Measurements from ENCODE around the gene CDS1. TPM values are rescaled to one million over a fixed set of nuclear protein-coding genes. Genes with fewer than 3 reads are reported as not detected.

CDS1 gene
- total RNA-seq, 2 experiments from 2014 or later, result not detected

DNA sequence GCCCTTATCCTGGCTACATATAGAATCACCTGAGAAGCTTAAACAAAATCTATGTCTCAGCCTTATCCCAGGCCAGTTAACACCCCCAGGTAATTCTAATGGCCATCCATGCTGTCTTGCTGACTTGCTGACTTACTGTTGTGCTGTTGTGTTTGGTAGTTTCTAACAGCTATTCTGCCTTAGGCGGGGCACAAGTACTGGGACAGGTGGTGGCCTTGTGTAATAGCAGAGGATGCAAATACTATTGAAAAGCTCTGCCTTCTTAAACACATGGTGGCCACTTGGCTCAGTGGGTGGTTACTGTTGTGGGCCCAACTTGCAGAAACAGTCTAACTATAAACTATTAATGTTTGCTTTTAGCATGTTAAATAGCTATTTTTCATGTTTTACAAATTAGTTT lies 56.2 kb downstream of the CDS1 start:
- ChIA-PET POLR2A (interaction anchor here (0.7 kb wide), 1 partner anchor 12 kb away, joined by 4 read pairs; no protein-coding TSS in a partner anchor), CTCF (ENCODE audit: unreplicated experiment) (no interaction called here)
- DNase-seq (ENCODE audit: low spot score), result no peak
- no peak overlapping the region for H2AFZ ChIP-seq (ENCODE audit: low read length)
- no peaks in the 10 kb centered on the region for H3K9me3 ChIP-seq (ENCODE audit: low read length)
- H3K4me1 ChIP-seq (ENCODE audit: insufficient read depth, low read length, poor library complexity, severe bottlenecking), result no peaks in the 10 kb centered on the region
- H4K20me1 ChIP-seq (ENCODE audit: insufficient read depth, low read length), result no peaks in the 10 kb centered on the region
- no peaks in the 10 kb centered on the region for H3K36me3 ChIP-seq (ENCODE audit: insufficient read depth, low read length)
- no peak overlapping the region for H3K4me3 ChIP-seq (ENCODE audit: low read depth, low read length, poor library complexity, severe bottlenecking)
- no peaks in the 10 kb centered on the region for H3K9me2 ChIP-seq (ENCODE audit: insufficient read depth, low read length)
- no peaks in the 10 kb centered on the region for H3K79me2 ChIP-seq (ENCODE audit: insufficient read depth, low read depth, low read length)
- no peak overlapping the region for H3K27ac ChIP-seq (ENCODE audit: low read depth, low read length, poor library complexity, severe bottlenecking)
- no TSS peak for BruUV-seq (replicated peaks)
- H3K4me2 ChIP-seq (ENCODE audit: low read length), result no peak overlapping the region
- intact Hi-C loops (cut with micrococcal nuclease; ENCODE audit: unreplicated experiment), result no loop called here
- TF ChIP-seq, protein P1, sequence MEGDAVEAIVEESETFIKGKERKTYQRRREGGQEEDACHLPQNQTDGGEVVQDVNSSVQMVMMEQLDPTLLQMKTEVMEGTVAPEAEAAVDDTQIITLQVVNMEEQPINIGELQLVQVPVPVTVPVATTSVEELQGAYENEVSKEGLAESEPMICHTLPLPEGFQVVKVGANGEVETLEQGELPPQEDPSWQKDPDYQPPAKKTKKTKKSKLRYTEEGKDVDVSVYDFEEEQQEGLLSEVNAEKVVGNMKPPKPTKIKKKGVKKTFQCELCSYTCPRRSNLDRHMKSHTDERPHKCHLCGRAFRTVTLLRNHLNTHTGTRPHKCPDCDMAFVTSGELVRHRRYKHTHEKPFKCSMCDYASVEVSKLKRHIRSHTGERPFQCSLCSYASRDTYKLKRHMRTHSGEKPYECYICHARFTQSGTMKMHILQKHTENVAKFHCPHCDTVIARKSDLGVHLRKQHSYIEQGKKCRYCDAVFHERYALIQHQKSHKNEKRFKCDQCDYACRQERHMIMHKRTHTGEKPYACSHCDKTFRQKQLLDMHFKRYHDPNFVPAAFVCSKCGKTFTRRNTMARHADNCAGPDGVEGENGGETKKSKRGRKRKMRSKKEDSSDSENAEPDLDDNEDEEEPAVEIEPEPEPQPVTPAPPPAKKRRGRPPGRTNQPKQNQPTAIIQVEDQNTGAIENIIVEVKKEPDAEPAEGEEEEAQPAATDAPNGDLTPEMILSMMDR (conservative IDR thresholded peaks at IDR 0.05; ENCODE audit: low read length), result no peak
- no peak for TF ChIP-seq EZH2phosphoT487 (IDR thresholded peaks at IDR 0.05; ENCODE audit: borderline replicate concordance, low read depth, low read length)

DNA sequence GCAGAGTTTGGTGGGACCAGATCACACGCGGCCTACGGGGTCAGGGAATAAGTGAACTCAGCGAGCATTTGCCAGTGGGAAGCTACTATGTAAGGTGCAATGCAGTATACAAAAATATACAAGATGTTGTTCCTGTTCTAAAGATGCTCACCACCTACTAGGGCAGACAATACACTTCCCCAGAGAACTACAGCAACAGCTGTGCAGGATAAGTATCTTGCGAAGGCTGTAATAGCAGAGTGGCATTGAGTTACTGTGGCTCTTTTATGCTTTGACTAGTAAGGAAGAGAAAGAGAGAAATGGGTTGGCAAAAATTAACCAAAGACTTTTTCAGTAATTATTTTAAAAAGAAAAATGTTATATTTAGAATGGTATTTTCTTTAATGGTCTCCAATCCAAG lies 61.2 kb downstream of the CDS1 start:
- DNase-seq (ENCODE audit: low spot score), result no peak
- ChIA-PET POLR2A (no interaction called here), CTCF (ENCODE audit: unreplicated experiment) (no interaction called here)
- Histone ChIP-seq H3K9me3 (ENCODE audit: low read length) (no peaks in the 10 kb centered on the region), H3K36me3 (ENCODE audit: insufficient read depth, low read length) (no peaks in the 10 kb centered on the region), H3K9me2 (ENCODE audit: insufficient read depth, low read length) (no peaks in the 10 kb centered on the region), H2AFZ (ENCODE audit: low read length) (no peak overlapping the region), H4K20me1 (ENCODE audit: insufficient read depth, low read length) (no peaks in the 10 kb centered on the region), H3K4me2 (ENCODE audit: low read length) (no peak overlapping the region), H3K4me3 (ENCODE audit: low read depth, low read length, poor library complexity, severe bottlenecking) (no peak overlapping the region), H3K4me1 (ENCODE audit: insufficient read depth, low read length, poor library complexity, severe bottlenecking) (no peaks in the 10 kb centered on the region), H3K27ac (ENCODE audit: low read depth, low read length, poor library complexity, severe bottlenecking) (no peak overlapping the region), H3K79me2 (ENCODE audit: insufficient read depth, low read depth, low read length) (no peaks in the 10 kb centered on the region)
- no TSS peak for BruUV-seq (replicated peaks)
- TF ChIP-seq, protein P1 (conservative IDR thresholded peaks at IDR 0.05; ENCODE audit: low read length), result no peak
- TF ChIP-seq EZH2phosphoT487 (IDR thresholded peaks at IDR 0.05; ENCODE audit: borderline replicate concordance, low read depth, low read length), result no peak
- intact Hi-C loops (cut with micrococcal nuclease; ENCODE audit: unreplicated experiment), result no loop called here

DNA sequence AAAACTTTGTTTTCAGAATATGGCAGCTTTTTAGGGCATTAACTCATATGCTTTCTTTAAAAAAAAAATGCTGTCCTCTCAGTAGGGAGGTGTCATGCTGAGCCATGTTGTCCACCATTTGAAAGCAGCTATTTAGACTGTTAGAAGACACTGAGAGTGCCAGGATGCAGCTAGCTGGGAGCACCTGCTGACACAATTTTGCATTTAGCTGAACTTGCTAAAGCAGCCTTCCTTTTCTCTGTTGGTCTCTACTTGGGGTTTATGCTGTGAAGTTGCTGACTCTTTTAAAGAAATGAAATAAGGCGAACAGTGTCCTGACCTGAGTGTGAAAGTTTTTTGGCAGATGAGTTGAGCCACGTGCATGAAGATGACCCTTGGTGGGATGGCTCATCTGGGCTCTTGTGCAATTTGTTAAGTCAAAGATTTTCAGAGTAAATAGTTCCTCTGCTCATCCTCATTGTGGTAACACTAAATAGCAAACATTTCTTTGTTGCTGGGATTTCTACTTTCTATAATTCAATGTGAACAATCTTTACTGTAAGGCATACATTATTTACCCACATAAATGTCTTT lies 64.5 kb downstream of the CDS1 start:
- H3K4me3 ChIP-seq (ENCODE audit: low read depth, low read length, poor library complexity, severe bottlenecking), result no peak overlapping the region
- no peaks in the 10 kb centered on the region for H3K4me1 ChIP-seq (ENCODE audit: insufficient read depth, low read length, poor library complexity, severe bottlenecking)
- no TSS peak for BruUV-seq (replicated peaks)
- no peaks in the 10 kb centered on the region for H3K9me3 ChIP-seq (ENCODE audit: low read length)
- H3K79me2 ChIP-seq (ENCODE audit: insufficient read depth, low read depth, low read length), result no peaks in the 10 kb centered on the region
- ChIA-PET CTCF (ENCODE audit: unreplicated experiment) (no interaction called here), POLR2A (no interaction called here)
- H2AFZ ChIP-seq (ENCODE audit: low read length), result no peak overlapping the region
- DNase-seq (ENCODE audit: low spot score), result no peak
- intact Hi-C loops (cut with micrococcal nuclease; ENCODE audit: unreplicated experiment), result no loop called here
- no peaks in the 10 kb centered on the region for H4K20me1 ChIP-seq (ENCODE audit: insufficient read depth, low read length)
- H3K9me2 ChIP-seq (ENCODE audit: insufficient read depth, low read length), result no peaks in the 10 kb centered on the region
- no peak overlapping the region for H3K4me2 ChIP-seq (ENCODE audit: low read length)
- H3K36me3 ChIP-seq (ENCODE audit: insufficient read depth, low read length), result no peaks in the 10 kb centered on the region
- H3K27ac ChIP-seq (ENCODE audit: low read depth, low read length, poor library complexity, severe bottlenecking), result no peak overlapping the region
- no peak for TF ChIP-seq EZH2phosphoT487 (IDR thresholded peaks at IDR 0.05; ENCODE audit: borderline replicate concordance, low read depth, low read length)
- TF ChIP-seq, protein P1 (conservative IDR thresholded peaks at IDR 0.05; ENCODE audit: low read length), result no peak

Measured in OCI-LY7 (cell line).